Dendritic cell treated with granulocyte-macrophage colony-stimulating factor and Interleukin-4, amounts not matched to agents 40 ng/mL and 50 ng/mL, for 4 days (primary cell): ENCODE measurements around the gene ASB18.
A peak's percentile ranks its signal among the peaks of the same experiment; 100 is the strongest.

Experiments
- H3K27ac Mint-ChIP-seq: one replicate; pipeline ENCODE4 v1.8.0; 2022; ENCODE audit warnings: mild to moderate bottlenecking, mixed read lengths
- H3K27me3 Mint-ChIP-seq: one replicate; pipeline ENCODE4 v1.8.0; 2022; ENCODE audit warnings: mild to moderate bottlenecking, mixed read lengths
- H3K36me3 Mint-ChIP-seq: one replicate; pipeline ENCODE4 v1.8.0; 2022; ENCODE audit warnings: low read depth, mixed read lengths
- H3K4me1 Mint-ChIP-seq: one replicate; pipeline ENCODE4 v1.8.0; 2022; ENCODE audit warnings: low read depth, mixed read lengths
- H3K4me3 Mint-ChIP-seq: one replicate; pipeline ENCODE4 v1.8.0; 2022; ENCODE audit warnings: mild to moderate bottlenecking, moderate library complexity, mixed read lengths
- H3K9me3 Mint-ChIP-seq: one replicate; pipeline ENCODE4 v1.8.0; 2022; ENCODE audit warnings: mixed read lengths
- intact Hi-C: fragments of 100-400 bp; cut with micrococcal nuclease; formaldehyde crosslinking; loops from one replicate; pipeline ENCODE4 v1.15.0; 2022

The ASB18 gene

DNA sequence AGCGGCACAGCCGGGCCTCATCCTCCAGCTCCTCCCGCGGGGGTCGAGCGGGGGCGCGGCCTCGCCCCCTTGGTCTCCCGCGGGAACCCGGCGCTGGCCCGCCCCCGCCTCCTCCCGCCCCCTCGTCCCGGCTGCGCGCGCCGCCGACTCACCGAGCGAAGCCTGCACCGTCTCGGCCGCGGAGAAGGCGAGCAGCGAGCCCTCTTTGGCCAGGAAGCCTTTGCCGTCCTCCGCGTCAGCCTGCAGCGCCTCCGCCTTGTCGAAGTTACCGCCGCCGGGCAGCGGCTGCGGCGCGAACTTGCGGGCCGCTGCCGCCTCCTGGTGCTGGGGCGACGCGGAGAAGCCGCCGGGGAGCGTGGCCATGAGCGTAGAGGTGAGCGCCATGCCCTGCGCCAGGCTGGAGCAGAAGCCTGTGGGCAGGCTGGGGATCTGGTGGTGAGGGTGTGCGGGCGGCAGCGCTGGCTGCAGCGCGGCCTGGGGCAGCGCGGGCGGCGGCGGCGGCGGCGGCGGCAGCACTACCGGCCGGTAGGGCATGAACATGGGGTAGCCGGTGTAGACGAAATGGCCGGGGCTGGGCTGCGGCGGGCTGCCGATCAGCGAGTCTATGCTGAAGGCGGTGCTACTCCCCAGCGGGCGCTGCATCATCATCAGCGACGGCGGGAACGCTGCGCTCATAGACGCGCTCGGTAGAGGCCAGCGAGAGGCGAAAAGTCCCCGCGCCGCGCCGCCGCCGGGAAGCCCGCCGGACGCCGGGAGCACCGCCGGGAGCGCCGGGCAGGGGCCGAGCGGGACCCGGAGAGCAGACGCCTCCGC is 96.7 kb downstream of the ASB18 start:
- no peaks in the 10 kb centered on the region for H3K36me3 Mint-ChIP-seq
- H3K27ac Mint-ChIP-seq = no peak overlapping the region
- peaks cover 90% of the 10 kb centered on the region for H3K27me3 Mint-ChIP-seq
- H3K4me3 Mint-ChIP-seq = peak overlapping the region; percentile 9
- peaks cover 10% of the 10 kb centered on the region for H3K4me1 Mint-ChIP-seq
- intact Hi-C loops = no loop called here
- no peaks in the 10 kb centered on the region for H3K9me3 Mint-ChIP-seq

DNA sequence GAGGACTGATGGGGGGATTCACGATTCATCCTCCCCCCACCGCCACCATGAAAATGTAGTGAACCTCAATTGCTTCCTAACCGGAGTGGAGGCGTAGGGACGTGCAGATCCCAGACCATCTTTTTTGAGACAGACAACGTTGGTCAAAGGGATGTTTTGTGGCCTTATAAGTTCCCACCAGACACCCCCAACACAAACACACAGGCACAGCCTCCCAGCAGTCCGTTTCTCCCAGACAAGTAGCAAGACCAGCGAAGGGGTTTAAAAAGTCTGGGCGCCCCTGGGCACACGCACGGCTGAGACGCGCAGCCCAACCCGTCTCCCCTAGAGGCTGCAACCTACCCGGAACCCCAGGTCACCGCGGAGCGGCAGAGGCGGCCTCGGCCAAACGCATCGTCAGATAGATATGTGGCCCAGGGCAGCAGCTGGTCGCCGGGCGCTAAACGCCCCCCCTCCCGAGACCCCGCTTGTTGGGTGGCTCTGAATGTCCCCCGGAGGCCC is 97.4 kb downstream of the ASB18 start:
- Mint-ChIP-seq H3K4me3 (no peak overlapping the region), H3K9me3 (no peaks in the 10 kb centered on the region), H3K4me1 (peaks cover 10% of the 10 kb centered on the region), H3K36me3 (no peaks in the 10 kb centered on the region), H3K27me3 (peaks cover 90% of the 10 kb centered on the region), H3K27ac (no peak overlapping the region)
- intact Hi-C loops = no loop called here

DNA sequence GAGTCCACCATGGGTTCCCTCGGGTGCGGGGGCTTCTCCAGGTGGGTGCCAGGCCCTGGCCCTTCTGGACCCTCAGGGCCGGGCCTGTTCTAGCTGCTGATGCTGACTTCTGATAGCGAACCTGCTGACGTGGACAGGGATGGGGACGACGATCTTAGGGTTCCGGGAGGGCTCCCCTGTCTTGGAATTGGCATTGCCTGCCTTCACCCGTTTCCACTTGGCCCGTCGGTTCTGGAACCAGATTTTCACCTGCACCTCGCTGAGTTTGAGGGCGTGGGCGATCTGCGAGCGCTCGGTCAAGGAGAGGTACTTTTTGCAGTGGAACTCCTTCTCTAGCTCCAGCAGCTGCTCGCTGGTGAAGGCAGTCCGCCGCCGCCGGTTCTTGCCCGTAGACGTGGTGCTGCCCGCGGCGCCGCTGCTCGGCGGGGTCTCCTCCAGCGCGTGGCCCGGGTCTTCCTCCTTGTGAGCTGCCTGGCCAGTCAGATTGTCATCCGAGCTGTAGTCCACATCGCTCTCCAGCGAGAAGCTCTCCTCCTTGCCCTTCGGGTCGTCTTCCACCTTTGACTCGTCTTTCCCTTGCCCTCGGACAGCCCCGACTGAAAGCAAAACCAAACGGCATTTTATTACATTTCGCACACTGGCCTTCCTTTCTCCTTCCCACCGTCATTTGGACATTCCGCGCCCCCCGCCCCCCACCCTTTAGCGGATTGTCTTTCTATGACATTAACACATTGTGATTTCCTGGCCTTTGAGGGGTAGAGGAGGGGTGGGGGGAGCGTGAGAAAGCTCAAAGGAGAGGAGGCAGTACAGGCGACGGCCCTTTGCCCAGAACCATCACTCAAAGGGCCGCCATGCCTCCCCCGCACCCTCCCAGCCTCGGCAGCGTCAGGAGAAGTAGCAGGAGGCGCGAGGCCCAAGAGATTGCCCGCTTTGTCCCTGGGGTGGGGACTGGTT is 98.1 kb downstream of the ASB18 start:
- no peaks in the 10 kb centered on the region for H3K36me3 Mint-ChIP-seq
- H3K4me3 Mint-ChIP-seq = no peak overlapping the region
- intact Hi-C loops = no loop called here

DNA sequence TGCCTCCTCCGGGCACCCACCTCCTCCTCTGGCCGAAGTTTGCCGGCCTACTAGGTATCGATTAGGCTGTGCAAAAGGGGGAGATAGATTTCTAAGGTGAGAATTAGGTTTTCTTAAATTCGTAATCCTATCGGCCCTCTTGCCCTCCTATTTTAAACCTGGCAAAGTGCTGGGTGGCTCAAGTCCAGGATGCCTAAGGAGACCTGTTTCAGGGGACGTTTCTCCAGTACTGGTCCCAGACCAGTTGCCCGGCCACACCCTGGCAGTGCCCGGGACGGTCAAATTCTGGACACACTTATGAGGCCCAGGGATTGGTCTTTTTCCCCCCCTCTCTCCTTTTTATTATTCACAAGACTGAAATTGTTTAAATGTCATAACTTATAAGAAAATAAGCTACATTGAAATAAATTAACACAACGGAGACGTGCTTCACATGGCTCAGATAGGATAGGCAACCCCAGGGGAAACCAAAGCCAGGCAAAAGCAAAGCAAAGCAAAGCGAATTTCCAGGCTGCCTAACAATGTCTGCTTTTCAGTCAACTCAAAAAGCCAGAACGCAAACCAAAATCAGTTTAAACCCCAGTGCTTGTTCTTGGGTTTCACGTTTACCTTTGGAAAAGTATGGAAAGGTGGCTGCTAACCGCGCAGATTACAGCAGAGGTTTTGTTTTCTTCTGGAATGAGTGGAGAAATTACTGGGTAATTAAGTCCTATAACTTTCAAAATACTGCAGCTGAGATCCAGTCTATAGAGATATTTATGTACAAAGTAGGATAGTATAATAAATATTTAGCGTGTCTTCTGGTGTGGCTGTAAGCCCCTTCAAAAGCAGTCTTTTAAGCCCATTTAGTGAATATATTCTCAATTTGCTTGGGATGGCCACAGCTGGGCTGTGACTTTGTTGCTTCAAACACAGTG is 99.0 kb downstream of the ASB18 start:
- Mint-ChIP-seq H3K4me1 (peaks cover 10% of the 10 kb centered on the region), H3K4me3 (no peak overlapping the region), H3K9me3 (no peaks in the 10 kb centered on the region), H3K36me3 (no peaks in the 10 kb centered on the region), H3K27me3 (peaks cover 90% of the 10 kb centered on the region), H3K27ac (no peak overlapping the region)
- intact Hi-C loops = no loop called here

More for the DNA sequence above, 98.1 kb downstream of the ASB18 start:
- H3K27ac Mint-ChIP-seq = no peak overlapping the region
- no peaks in the 10 kb centered on the region for H3K9me3 Mint-ChIP-seq
- H3K27me3 Mint-ChIP-seq = peaks cover 90% of the 10 kb centered on the region
- peaks cover 10% of the 10 kb centered on the region for H3K4me1 Mint-ChIP-seq

DNA sequence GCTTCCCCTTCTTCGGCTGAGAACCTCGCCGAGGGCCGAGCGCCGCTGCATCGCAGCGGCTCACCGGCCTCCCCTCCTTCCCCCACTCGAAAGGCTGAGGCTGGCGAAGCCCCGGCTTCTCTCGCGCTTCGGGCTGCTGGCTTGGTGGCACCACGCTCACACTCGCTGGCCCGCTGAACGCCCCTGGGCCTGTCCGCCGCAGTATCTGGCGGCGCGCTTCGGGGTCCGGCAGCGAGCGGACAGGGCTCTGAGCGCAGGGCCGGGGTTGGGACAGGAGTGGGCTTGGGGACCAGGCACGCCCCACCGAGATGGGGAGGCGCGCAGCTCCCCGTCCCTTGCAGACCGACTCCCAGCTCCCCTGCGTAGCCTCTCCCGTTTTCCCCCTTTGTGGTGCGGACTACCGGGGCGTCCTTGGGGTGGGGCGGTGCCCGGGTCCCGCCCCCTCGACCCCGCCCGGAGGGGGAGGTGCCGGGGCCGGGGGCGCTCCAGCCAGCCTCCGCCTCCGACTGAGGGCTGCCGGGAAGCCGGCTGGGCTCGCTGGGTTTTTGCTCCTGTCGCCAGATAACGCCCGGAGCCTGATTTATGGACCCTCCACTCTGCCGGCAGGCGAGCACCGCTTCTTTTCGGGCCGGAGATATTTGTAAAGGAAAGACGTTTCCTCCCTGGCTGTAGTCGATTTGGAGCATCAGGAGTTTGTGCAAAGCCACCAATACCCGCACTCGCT is 99.8 kb downstream of the ASB18 start:
- peaks cover 90% of the 10 kb centered on the region for H3K27me3 Mint-ChIP-seq
- peaks cover 10% of the 10 kb centered on the region for H3K4me1 Mint-ChIP-seq
- H3K9me3 Mint-ChIP-seq = no peaks in the 10 kb centered on the region
- no peaks in the 10 kb centered on the region for H3K36me3 Mint-ChIP-seq
- intact Hi-C loops = no loop called here
- no peak overlapping the region for H3K4me3 Mint-ChIP-seq
- no peak overlapping the region for H3K27ac Mint-ChIP-seq

DNA sequence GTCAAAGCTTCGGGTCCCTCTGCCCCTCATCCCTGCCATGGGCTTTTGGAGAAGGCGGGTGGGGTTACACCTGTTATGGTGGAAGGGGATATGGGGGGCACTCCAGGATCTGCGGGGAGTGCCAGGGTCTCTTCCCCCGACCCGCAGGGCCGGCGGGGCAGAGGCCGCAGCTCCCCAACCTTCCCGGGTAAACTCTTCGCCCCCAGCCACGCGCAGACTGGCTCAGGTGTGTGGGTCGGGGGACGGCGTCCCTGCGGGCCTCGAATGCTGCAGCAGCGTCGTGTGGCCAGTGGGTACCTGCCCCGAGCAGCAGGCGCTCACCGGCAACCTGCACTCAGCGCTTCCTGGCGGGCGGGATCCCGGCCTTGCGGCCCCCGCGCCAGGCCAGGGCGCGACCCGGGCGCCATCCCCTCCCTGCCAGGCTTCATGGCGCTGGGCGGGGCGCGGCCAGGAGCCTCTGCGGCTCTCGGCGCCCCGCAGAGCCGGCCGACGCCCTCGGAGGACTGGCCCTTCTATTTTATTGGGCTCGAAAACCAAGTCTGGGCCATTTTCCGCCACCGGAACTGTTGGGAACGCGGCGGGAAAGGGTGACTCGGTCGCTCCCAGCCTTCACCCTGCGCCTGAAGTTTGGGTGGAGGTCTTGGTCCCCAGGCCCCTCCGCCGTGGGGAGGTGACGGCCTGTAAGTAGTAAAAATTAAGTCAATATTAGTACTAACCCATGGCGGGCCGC is 100.6 kb downstream of the ASB18 start:
- no peaks in the 10 kb centered on the region for H3K36me3 Mint-ChIP-seq
- H3K27ac Mint-ChIP-seq = no peak overlapping the region
- no peak overlapping the region for H3K4me3 Mint-ChIP-seq
- intact Hi-C loops = no loop called here
- peaks cover 90% of the 10 kb centered on the region for H3K27me3 Mint-ChIP-seq
- H3K9me3 Mint-ChIP-seq = no peaks in the 10 kb centered on the region
- peaks cover 10% of the 10 kb centered on the region for H3K4me1 Mint-ChIP-seq

DNA sequence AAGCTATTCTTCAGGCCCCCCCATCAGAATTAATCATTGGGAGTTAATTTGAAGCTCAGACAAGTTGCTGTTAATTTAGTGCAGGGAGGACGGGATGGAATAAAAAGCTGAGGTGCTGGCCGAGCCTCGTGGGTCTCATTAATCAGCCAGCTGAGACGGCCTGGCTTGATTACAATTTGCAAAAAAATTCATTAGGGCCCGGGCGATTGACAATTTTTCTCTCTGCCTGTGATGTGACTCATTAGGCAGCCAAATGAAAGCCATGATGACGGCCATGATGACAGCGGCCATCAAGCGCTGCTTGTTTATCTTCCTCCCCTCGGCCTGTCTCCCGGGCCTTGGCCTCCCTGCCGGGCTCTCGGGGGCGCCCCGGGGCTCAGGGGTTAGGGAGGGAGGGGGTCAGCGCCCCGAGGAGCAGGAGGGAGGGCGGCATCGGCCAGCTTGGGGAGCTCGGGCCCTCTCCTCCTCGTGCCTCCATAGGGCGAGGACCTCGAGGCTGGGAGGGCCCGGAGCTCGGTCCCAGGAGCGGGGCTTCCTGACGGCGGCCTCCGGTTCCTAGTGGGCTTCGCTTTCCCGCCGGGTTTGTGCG is 101.2 kb downstream of the ASB18 start:
- peaks cover 91% of the 10 kb centered on the region for H3K27me3 Mint-ChIP-seq
- no peaks in the 10 kb centered on the region for H3K9me3 Mint-ChIP-seq
- intact Hi-C loops = no loop called here
- H3K36me3 Mint-ChIP-seq = no peaks in the 10 kb centered on the region
- H3K4me3 Mint-ChIP-seq = no peak overlapping the region
- no peak overlapping the region for H3K27ac Mint-ChIP-seq
- peaks cover 10% of the 10 kb centered on the region for H3K4me1 Mint-ChIP-seq

DNA sequence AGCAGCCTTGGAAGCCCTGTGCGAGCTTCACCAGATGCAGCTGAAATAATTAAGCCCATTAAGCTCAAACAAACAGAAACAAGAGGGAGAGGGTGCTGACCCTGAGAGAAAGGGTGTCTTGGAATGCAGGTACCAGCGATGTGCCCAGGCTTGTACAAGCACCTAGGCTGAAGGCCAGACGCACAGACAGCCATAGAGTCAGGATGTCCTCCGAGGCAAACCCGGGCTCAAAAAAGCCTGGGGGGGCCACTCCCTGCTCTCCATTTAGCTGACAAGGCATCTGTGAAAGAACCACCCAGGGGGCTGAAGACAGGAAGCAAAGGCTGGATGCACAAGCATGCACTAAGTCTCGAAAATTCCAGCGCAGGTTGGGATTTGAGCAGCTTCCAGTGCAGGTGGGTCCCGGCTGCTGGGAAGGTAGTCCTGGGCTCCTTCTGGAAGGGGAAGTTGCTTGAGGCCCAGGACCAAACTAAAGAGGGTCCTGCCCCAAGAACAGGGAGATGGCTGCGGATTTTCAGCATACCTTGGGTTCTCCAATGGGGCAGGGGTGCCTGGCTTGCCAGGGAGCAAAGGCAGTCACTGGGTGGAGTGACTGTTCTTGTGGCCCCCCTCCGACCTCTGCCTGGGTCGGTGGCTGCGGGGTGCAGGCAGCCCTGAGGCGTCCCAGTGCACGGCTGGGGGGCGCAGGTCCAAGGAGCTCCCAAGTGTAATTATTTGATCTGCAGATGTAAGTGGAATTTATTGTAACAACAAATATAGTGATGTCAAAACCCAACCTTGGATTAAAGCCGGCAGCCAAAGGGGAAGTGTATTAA is 102.0 kb downstream of the ASB18 start:
- Mint-ChIP-seq H3K4me3 (no peak overlapping the region), H3K4me1 (peaks cover 10% of the 10 kb centered on the region), H3K27me3 (peaks cover 92% of the 10 kb centered on the region), H3K9me3 (no peaks in the 10 kb centered on the region), H3K27ac (no peak overlapping the region), H3K36me3 (no peaks in the 10 kb centered on the region)
- intact Hi-C loops = no loop called here

DNA sequence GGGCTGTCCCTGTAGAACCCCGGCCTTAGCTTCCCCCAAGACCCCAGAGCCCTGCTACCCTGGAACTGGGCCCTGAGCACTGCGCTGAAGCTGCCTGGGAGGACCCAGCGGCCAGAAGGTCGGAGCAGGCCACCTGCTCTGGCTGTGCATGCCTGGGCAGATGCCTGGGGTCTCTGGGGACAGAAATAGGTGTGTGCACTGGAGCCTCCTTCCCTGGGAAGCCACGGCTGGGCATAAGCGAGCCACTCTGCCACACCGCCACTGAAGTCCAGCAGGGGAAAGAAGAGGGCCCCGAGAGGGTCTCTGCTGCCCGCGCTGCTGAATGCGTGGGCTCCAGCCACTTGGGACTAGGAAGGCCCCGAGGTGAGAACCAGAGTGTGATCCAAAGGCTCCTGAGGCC is 102.7 kb downstream of the ASB18 start:
- Mint-ChIP-seq H3K36me3 (no peaks in the 10 kb centered on the region), H3K27me3 (peaks cover 87% of the 10 kb centered on the region), H3K4me1 (peaks cover 5% of the 10 kb centered on the region), H3K4me3 (no peak overlapping the region), H3K9me3 (no peaks in the 10 kb centered on the region), H3K27ac (no peak overlapping the region)
- intact Hi-C loops = no loop called here

DNA sequence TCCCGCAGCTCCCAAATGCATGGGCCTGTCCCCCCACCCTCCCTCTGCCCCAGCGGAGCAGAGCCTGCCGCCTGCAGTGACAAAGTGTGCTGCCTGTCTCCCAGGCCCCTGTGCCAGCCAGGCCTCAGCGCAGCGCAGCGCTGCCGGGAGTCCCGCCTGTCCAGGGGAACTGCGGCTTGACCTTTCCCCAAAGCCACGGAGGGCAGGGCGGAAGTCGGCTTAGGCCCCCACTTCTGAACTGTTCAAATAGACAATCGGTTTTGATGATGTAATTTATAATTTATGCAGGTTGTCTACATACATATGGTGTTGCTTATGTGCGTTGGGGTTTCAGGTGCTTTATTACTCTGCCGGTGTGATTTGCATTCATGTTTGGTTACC is 103.1 kb downstream of the ASB18 start:
- H3K9me3 Mint-ChIP-seq = no peaks in the 10 kb centered on the region
- no peak overlapping the region for H3K27ac Mint-ChIP-seq
- H3K27me3 Mint-ChIP-seq = peaks cover 85% of the 10 kb centered on the region
- H3K4me3 Mint-ChIP-seq = no peak overlapping the region
- intact Hi-C loops = no loop called here
- H3K4me1 Mint-ChIP-seq = peaks cover under 1% of the 10 kb centered on the region
- no peaks in the 10 kb centered on the region for H3K36me3 Mint-ChIP-seq

DNA sequence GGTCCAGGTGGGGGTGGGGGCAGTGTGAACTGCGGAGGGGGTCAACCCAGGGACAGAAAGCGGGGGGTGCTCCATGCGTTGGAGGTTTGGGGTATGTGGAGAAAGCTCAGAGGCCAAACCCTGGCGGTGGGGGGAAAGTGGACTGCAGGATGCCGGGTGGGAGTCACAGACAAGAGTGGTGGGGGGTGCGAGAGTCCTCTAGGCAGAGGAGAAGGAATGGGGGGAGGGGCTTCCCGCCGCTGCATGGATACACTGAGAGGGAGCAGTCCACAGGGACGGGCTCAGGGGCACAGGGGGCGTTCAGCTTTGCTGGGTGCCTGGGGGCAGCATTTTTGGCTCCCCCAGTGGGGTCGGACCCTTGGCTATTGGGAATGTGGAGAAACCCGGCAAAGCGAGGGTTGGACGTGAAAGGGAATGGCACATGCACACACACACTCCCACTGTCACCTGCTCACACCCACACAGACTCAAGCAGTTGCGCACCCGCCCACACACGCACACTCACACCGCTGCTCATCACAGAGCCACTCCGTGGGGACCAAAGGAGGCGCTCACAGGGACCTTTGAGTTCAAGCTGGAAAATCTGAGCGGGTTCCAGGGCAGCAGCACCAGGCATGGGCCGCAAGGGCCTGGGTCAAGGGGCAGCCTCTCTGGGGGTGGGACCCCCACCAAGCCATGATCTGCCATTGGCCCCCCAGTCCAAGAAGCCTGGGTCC is 103.7 kb downstream of the ASB18 start:
- intact Hi-C loops = no loop called here

More for the DNA sequence above, 103.7 kb downstream of the ASB18 start:
- H3K4me3 Mint-ChIP-seq = no peak overlapping the region
- H3K9me3 Mint-ChIP-seq = no peaks in the 10 kb centered on the region
- H3K27ac Mint-ChIP-seq = no peak overlapping the region
- no peaks in the 10 kb centered on the region for H3K36me3 Mint-ChIP-seq
- H3K27me3 Mint-ChIP-seq = peaks cover 81% of the 10 kb centered on the region
- H3K4me1 Mint-ChIP-seq = no peaks in the 10 kb centered on the region
